Measurements from ENCODE around the gene FUT6. TPM values are rescaled to one million over a fixed set of nuclear protein-coding genes. Genes with fewer than 3 reads are reported as not detected.

The FUT6 gene
- total RNA-seq, 4 donors from 2014 or later = 40.6 to 160 (median 68.9) TPM

- no peak overlapping the region for H3K4me3 ChIP-seq
- peaks cover 0 to 32% (median 0%) of the 10 kb centered on the region in 4 donors for H3K27me3 ChIP-seq
- H3K36me3 ChIP-seq = peaks cover 0 to 15% (median 0%) of the 10 kb centered on the region in 3 donors
- H3K4me1 ChIP-seq = peaks cover 14 to 55% (median 17%) of the 10 kb centered on the region in 3 donors
- WGBS, 2 donors = 55 to 60% methylated on average over 5 to 20 of the region's 21 CpGs
- intact Hi-C loops (cut with DNase I) = no loop called here
- H3K27ac ChIP-seq = no peak overlapping the region
- no peaks in the 10 kb centered on the region for H3K9me3 ChIP-seq
- no peak for DNase-seq
- TF ChIP-seq CTCF (IDR thresholded peaks at IDR 0.05) (no peak), POLR2A (IDR thresholded peaks at IDR 0.05) (no peak)
Measured at GRCh38 chr19:5825178-5825577, 14.3 kb downstream of the FUT6 start.

GRCh38 chr19:5824751-5825150 lies 14.8 kb downstream of the FUT6 start:
- Histone ChIP-seq H3K4me1 (peaks cover 14 to 51% (median 17%) of the 10 kb centered on the region in 3 donors), H3K36me3 (peaks cover 0 to 11% (median 0%) of the 10 kb centered on the region in 3 donors), H3K9me3 (no peaks in the 10 kb centered on the region), H3K4me3 (no peak overlapping the region), H3K27me3 (peaks cover 0 to 29% (median 0%) of the 10 kb centered on the region in 4 donors), H3K27ac (no peak overlapping the region)
- DNase-seq = no peak
- TF ChIP-seq CTCF (IDR thresholded peaks at IDR 0.05) (no peak), POLR2A (IDR thresholded peaks at IDR 0.05) (no peak)
- 76 to 80% methylated on average over 7 to 10 of the region's 10 CpGs for WGBS, 2 donors
- intact Hi-C loops (cut with DNase I) = no loop called here

DNA sequence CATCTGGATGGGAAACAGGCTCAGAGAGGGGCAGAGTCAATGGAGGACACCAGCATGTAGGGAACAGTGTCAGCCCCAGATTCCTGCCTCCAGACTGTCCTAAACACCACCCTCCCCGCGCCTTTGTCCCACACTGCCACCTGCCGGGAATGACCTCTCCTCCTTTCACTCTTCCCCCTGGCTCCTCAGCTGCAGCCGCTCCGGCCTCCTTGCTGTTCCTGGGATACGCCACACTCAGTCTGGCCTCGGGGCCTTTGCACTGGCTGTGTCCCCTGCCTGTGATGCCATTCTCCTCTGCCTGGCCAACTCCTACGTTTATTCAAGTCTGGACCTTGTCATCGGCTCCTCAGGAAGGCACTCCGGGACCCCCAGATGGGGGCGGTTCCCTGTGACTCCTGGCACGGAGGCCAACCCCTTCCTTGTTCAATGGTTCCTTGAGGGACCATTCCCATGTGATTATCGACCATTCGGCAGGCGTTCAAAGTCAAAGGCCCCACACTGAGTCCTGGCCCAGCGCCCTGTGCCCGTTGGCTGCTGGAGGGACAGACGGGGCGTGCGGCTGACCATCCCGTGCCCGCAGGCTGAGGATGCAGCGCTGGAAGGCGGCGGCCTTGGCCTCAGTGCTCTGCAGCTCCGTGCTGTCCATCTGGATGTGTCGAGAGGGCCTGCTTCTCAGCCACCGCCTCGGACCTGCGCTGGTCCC lies 15.8 kb downstream of the FUT6 start:
- TF ChIP-seq POLR2A (IDR thresholded peaks at IDR 0.05) (no peak), CTCF (IDR thresholded peaks at IDR 0.05) (peak in 4 of 6 experiments; percentile 15 to 46 (median 24))
- intact Hi-C loops (cut with DNase I) = no loop called here
- DNase-seq = no peak
- no peak overlapping the region for H3K4me3 ChIP-seq
- no peak overlapping the region for H3K27ac ChIP-seq
- peaks cover 9 to 41% (median 13%) of the 10 kb centered on the region in 3 donors for H3K4me1 ChIP-seq
- peaks cover 0 to 21% (median 0%) of the 10 kb centered on the region in 4 donors for H3K27me3 ChIP-seq
- H3K36me3 ChIP-seq = peaks cover 0 to 7% (median 0%) of the 10 kb centered on the region in 3 donors
- WGBS, 2 donors = 60 to 61% methylated on average over 2 to 12 of the region's 30 CpGs
- H3K9me3 ChIP-seq = no peaks in the 10 kb centered on the region

GRCh38 chr19:5822181-5822844 lies 17.2 kb downstream of the FUT6 start:
- Histone ChIP-seq H3K4me3 (no peak overlapping the region), H3K27me3 (peaks cover 0 to 19% (median 0%) of the 10 kb centered on the region in 4 donors), H3K36me3 (peaks cover 0 to 7% (median 0%) of the 10 kb centered on the region in 3 donors), H3K4me1 (peaks cover 4 to 27% (median 5%) of the 10 kb centered on the region in 3 donors), H3K9me3 (no peaks in the 10 kb centered on the region), H3K27ac (no peak overlapping the region)
- no peak for DNase-seq
- intact Hi-C loops (cut with DNase I) = no loop called here
- TF ChIP-seq CTCF (IDR thresholded peaks at IDR 0.05) (no peak), POLR2A (IDR thresholded peaks at IDR 0.05) (no peak)
- 17 to 23% methylated on average over 7 to 12 of the region's 30 CpGs for WGBS, 2 donors

Measured in esophagus squamous epithelium (tissue), 5 donors.